NCI-H2171 treated with DMSO at 0.1 percent for 48 hours (cell line): ENCODE measurements around the gene CTDSPL.
"Not testable (repeated sequence)": the region's sequence is repeated elsewhere in the genome, so short reads cannot be mapped to it uniquely, and the experiment has no call there.

Source experiments
- DNase-seq: peaks from one replicate; lab custom pipeline; 2025; lab: John Stamatoyannopoulos, UW

CTDSPL gene

GRCh38 chr3:37861620-37862041 lies at the start of gene CTDSPL:
CTDSPL (plus strand) TSS chr3:37861880; CDS start chr3:37862200, 320 bp downstream.
- peak; percentile 34 for DNase-seq

- no peak for DNase-seq
Measured at GRCh38 chr3:37812499-37812896, 49.2 kb upstream of the CTDSPL start.

- DNase-seq: no peak
Measured at GRCh38 chr3:37813403-37813802, 48.3 kb upstream of the CTDSPL start.

- DNase-seq: peak; percentile 65
Measured at GRCh38 chr3:37814547-37814946, 47.1 kb upstream of the CTDSPL start.

GRCh38 chr3:37815156-37815555 lies 46.5 kb upstream of the CTDSPL start:
- DNase-seq: not testable (repeated sequence)

- DNase-seq: no peak
Measured at GRCh38 chr3:37816271-37816670, 45.4 kb upstream of the CTDSPL start.

- no peak for DNase-seq
Measured at GRCh38 chr3:37819591-37819990, 42.1 kb upstream of the CTDSPL start.

- DNase-seq: no peak
Measured at GRCh38 chr3:37820286-37820685, 41.4 kb upstream of the CTDSPL start.

- no peak for DNase-seq
Measured at GRCh38 chr3:37823189-37823588, 38.5 kb upstream of the CTDSPL start.

- no peak for DNase-seq
Measured at GRCh38 chr3:37824090-37824953, 37.4 kb upstream of the CTDSPL start.

GRCh38 chr3:37824954-37825328 lies 36.7 kb upstream of the CTDSPL start:
- no peak for DNase-seq

GRCh38 chr3:37825744-37826400 lies 35.8 kb upstream of the CTDSPL start:
- no peak for DNase-seq

- DNase-seq: no peak
Measured at GRCh38 chr3:37826502-37826901, 35.2 kb upstream of the CTDSPL start.

- DNase-seq: no peak
Measured at GRCh38 chr3:37826933-37827332, 34.7 kb upstream of the CTDSPL start.

GRCh38 chr3:37832480-37832879 lies 29.2 kb upstream of the CTDSPL start:
- no peak for DNase-seq

- DNase-seq: no peak
Measured at GRCh38 chr3:37833302-37834186, 28.1 kb upstream of the CTDSPL start.

GRCh38 chr3:37836589-37836988 lies 25.1 kb upstream of the CTDSPL start:
- DNase-seq: no peak

GRCh38 chr3:37847689-37848088 lies 14.0 kb upstream of the CTDSPL start:
- no peak for DNase-seq

GRCh38 chr3:37849146-37849923 lies 12.3 kb upstream of the CTDSPL start:
- no peak for DNase-seq

GRCh38 chr3:37852097-37852496 lies 9.6 kb upstream of the CTDSPL start:
- DNase-seq: no peak

- peak; percentile 5 for DNase-seq
Measured at GRCh38 chr3:37852771-37853170, 8.9 kb upstream of the CTDSPL start.
